ENCODE results near the gene ARHGAP15. TPM values are rescaled to one million over a fixed set of nuclear protein-coding genes. Genes with fewer than 3 reads are reported as not detected.

The ARHGAP15 gene
- 10 to 100 TPM in 3 of 4 donors, 1 to 10 TPM in 1; 7.9 to 32.5 (median 20.7) TPM for total RNA-seq

GRCh38 chr2:143128681-143129580 is at the start of gene ARHGAP15:
TSS of gene ARHGAP15 (plus strand) at chr2:143129419.
- TF ChIP-seq, protein P1, sequence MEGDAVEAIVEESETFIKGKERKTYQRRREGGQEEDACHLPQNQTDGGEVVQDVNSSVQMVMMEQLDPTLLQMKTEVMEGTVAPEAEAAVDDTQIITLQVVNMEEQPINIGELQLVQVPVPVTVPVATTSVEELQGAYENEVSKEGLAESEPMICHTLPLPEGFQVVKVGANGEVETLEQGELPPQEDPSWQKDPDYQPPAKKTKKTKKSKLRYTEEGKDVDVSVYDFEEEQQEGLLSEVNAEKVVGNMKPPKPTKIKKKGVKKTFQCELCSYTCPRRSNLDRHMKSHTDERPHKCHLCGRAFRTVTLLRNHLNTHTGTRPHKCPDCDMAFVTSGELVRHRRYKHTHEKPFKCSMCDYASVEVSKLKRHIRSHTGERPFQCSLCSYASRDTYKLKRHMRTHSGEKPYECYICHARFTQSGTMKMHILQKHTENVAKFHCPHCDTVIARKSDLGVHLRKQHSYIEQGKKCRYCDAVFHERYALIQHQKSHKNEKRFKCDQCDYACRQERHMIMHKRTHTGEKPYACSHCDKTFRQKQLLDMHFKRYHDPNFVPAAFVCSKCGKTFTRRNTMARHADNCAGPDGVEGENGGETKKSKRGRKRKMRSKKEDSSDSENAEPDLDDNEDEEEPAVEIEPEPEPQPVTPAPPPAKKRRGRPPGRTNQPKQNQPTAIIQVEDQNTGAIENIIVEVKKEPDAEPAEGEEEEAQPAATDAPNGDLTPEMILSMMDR (IDR thresholded peaks at IDR 0.05; ENCODE audit: low read depth), result no peak

- TF ChIP-seq, protein P1 (IDR thresholded peaks at IDR 0.05; ENCODE audit: low read depth), result no peak
Measured at GRCh38 chr2:143081616-143082015, 47.6 kb upstream of the ARHGAP15 start.

GRCh38 chr2:143083636-143084035 is 45.6 kb upstream of the ARHGAP15 start:
- TF ChIP-seq, protein P1 (IDR thresholded peaks at IDR 0.05; ENCODE audit: low read depth), result no peak

GRCh38 chr2:143084462-143084861 is 44.8 kb upstream of the ARHGAP15 start:
- TF ChIP-seq, protein P1 (IDR thresholded peaks at IDR 0.05; ENCODE audit: low read depth), result no peak

- TF ChIP-seq, protein P1 (IDR thresholded peaks at IDR 0.05; ENCODE audit: low read depth), result no peak
Measured at GRCh38 chr2:143085125-143085784, 44.0 kb upstream of the ARHGAP15 start.

DNA sequence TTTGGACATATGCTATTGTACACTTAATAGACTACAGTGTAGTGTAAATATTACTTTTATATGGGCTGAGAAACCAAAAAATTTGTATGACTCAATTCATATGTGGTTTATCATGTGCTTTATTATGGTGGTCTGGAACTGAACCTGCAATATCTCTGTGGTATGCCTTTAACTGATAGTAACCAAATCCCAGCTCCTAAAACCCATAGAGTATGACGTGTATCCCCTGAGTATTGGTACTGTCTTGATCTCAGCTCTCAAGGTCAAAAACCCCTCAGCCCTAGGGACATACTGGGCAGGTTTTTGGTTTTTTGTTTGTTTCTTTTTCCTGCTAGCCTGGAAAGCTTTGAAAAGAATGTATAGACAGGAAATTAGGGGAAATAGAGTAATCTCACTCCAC is 42.2 kb upstream of the ARHGAP15 start:
- TF ChIP-seq, protein P1 (IDR thresholded peaks at IDR 0.05; ENCODE audit: low read depth), result no peak

- TF ChIP-seq, protein P1 (IDR thresholded peaks at IDR 0.05; ENCODE audit: low read depth), result no peak
Measured at GRCh38 chr2:143088388-143088787, 40.8 kb upstream of the ARHGAP15 start.
